Pons (tissue), 1 donor: ENCODE results near the gene MT1M.

ENCODE experiments used
- DNase-seq: peaks from one replicate; pipeline ENCODE4 v3.0.0-alpha.2; 2016; ENCODE audit warnings: low spot score

The MT1M gene

DNA sequence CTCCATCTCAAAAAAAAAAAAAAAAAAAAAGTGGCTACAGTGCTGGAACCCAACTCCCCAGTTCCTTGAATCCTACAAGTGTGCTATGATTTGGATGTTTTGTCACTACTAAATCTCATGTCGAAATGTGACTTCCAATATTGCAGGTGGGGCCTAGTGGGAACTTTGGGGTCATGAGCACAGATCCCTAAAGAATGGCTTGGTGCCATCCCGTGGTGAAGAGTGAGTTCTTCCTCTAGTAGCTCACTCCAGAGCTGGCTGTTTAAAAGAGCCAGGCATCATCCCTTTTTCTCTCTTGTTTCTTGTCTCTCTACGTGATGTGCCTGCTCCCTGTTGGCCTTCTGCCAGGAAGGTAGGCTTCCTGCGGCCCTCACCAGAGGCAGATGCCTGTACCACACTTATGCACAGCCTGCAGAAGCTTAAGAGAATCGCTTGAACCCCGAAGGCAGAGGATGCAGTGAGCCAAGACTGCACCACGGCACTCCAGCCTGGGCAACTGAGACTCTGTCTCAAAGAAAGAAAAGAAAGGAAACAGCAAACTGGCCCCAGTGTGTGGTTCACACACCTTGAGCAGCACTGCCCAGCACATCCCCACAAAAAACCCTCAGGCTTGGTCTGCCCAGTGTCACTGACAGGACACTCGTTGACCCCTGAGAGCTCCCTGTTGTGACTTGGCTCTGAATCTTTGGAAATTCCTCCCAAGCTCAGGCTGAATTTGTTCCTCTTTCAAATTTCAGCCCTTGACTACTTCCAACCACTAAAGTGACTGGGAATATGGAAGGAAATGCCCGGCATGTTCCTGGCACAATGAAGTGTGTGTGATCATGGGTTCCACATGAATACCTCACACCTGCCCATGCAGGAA, 3.7 kb upstream of the MT1M start:
- DNase-seq, result no peak

DNA sequence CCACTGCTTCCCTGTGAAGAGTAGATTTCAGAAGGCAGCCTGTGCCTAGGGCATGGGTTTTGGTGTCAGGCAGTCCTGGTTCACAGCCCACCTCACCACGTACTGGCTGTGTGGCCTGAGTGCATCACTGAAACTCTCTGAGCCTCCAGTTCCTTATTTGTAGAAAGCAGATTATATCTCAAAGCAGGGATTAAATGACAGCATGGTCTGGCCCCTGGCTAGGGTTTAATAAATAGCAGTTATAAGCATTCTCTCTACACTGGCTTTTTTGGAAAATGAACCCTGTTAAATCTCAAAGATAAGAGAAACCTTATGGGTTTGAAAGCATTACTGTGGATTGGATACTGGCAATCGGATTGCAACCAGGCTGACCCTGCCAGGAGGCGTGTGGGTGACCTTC, 2.9 kb upstream of the MT1M start:
- no peak for DNase-seq

DNA sequence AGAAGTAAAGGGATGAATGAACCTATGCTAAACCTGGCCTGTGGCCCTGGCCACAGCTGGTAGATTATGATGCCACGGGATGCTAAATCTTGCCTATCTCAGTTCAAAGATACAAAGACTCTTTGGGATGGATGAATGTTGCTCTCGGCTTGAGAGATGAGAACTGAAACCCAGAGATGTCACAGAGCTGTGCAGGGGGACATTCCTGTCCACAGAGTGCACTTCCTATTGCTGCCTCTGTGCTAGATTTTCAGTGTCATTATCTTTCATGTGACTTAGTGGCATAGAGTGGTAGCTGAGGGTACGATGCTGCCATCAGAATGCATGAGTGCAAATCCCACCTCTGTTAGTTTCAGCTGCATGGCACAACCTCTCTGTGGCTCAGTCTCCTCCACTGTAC, 2.3 kb upstream of the MT1M start:
- no peak for DNase-seq

DNA sequence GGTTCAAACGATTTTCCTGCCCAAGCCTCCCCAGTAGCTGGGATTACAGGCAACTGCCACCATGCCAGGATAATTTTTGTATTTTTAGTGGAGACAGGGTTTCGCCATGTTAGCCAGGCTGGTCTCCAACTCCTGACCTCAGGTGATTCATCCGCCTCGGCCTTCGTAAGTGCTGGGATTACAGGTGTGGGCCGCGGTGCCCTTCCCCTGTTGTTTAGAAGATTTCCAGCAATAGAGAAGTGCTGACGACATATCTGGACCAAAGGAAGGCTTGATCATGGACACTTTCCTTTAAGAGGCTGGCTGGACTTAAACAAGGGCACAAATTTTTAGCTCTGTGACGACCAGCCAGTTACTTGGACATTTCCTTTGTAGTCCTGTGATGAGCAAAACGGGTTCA, 1.3 kb upstream of the MT1M start:
- DNase-seq, result no peak

DNA sequence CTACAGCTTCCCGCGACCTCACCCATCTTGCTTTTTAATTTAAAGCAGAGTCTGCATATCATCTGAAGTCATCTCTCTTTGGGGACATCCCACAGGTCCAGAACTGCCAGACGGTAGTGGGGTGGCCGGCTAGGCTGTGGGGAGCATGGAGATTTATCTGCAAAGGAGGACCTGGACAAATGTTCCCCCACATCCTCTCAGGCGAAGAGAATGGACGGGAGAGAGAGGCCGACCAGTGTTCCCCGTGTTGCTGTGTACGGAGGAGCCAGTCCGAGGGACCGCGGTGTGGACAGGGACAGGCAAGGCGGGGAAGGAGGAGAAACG, 665 bp upstream of the MT1M start:
- DNase-seq, result no peak

DNA sequence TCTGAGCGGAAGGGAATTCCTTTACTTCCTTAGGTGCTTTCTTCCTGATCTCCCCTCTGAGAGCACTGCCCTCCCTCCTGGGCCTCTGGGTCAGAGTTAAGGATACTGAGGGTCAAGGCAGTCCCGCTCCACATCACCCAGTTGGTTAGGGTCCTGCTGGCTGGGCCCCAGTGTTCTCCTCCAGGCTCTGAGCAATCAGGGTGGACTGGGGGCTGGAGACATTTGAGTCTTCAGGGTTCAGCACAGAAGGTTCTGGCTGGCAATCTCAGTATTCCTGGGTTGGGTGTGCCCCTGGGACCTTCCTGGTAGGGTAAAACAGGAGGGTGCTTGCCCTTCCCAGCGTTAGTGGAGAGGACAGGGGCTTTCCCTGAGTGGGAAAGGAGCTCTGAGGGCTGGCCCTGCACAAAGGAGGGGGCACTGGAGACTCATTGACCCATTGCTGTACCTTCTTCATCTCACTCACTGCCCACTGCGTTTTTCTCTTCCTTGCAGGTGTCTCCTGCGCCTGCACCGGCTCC, 448 bp downstream of the MT1M start:
- DNase-seq, result no peak

DNA sequence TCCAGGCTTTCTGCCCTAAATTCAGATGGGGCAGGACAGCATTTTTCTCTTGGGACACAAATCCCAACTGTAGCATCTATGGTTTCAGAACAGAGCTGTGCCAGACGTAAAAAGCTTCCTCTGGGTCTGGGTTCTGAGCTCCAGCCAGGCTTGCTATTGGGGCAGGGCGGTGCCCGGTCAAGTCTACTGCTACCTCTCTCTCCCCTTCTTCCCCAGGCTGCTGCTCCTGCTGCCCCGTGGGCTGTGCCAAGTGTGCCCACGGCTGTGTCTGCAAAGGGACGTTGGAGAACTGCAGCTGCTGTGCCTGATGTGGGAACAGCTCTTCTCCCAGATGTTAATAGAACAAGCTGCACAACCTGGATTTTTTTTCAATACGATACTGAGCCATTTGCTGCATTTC, 1.1 kb downstream of the MT1M start:
- DNase-seq, result no peak

DNA sequence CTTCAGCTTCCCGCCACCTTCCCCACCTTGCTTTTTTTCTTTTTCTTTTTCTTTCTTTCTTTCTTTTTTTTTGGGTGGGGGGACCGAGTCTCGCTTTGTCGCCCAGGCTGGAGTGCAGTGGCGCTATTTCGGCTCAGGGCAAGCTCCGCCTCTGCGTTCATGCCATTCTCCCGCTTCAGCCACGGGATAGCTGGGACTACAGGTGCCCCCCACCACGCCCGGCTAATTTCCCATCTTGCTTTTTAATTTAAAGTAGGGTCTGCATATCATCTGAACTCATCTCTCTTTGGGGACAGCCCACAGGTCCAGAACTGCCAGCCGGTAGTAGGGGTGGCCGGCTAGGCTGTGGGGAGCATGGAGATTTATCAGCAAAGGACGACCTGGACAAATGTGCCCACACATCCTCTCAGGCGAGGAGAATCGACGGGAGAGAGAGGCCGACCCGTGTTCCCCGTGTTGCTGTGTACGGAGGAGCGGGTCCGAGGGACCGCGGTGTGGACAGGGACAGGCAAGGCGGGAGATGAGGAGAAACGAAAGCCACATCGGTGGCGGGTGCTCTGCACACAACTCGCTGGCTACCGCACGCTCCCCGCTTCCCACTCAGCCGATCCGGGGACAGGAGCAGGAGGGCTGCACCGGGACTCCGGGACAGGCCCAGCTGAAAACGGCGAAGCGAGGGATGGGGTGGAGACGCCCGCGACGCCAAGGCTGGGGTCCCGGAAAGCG, 2.4 kb downstream of the MT1M start:
- DNase-seq, result no peak

DNA sequence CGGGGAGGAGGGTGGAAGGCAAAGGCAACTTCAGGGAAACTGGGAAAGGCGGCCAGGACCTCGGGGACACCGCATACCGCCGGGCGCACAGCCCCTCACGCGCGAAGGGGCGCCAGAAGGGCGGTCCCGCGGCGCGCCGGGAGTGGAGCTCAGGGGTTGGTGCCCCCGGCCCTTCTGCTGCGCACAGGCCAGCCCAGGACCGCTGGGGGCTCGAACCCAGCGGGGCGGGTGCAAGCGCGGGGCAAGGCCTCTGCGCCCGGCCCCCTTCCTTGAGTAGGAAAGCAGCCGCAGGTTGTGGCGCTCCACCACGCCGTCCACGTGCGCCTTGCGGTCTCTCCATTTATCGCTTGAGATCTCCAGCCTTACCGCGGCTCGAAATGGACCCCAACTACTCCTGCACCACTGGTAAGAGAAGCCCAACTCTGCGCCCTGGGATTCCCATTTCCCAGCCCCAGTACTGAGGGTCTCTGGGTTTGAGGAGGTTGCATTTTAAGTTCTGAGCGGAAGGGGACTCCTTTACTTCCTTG, 3.0 kb downstream of the MT1M start:
- no peak for DNase-seq

DNA sequence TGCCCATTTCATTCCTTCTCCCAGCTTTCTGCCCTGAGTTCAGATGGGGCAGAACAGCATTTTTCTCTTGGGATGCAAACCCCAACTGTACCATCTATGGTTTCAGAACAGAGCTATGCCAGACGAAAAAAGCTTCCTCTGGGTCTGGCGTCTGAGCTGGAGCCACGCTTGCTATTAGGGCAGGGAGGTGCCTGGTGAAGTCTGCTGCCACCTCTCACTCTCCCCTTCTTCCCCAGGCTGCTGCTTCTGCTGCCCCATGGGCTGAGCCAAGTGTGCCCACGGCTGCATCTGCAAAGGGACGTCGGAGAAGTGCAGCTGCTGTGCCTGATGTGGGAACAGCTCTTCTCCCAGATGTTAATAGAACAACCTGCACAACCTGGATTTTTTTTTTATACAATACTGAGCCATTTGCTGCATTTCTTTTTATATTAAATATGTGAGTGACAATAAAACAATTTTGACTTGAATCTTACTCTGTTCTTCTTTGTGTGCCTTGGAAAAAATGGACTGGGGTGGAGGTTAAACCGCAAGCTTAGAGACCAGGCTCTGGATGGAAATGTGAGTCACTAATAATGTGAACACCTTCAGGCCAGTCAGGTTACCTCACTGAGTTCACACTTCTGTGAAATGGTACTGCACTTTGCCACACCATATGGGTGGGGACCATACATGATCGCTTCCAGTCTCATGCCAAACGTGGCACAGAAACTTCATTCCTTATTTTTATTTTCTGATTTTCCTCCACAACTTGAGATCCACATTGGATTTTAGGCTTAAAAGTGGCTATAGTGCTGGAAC, 4.4 kb downstream of the MT1M start:
- DNase-seq, result no peak

DNA sequence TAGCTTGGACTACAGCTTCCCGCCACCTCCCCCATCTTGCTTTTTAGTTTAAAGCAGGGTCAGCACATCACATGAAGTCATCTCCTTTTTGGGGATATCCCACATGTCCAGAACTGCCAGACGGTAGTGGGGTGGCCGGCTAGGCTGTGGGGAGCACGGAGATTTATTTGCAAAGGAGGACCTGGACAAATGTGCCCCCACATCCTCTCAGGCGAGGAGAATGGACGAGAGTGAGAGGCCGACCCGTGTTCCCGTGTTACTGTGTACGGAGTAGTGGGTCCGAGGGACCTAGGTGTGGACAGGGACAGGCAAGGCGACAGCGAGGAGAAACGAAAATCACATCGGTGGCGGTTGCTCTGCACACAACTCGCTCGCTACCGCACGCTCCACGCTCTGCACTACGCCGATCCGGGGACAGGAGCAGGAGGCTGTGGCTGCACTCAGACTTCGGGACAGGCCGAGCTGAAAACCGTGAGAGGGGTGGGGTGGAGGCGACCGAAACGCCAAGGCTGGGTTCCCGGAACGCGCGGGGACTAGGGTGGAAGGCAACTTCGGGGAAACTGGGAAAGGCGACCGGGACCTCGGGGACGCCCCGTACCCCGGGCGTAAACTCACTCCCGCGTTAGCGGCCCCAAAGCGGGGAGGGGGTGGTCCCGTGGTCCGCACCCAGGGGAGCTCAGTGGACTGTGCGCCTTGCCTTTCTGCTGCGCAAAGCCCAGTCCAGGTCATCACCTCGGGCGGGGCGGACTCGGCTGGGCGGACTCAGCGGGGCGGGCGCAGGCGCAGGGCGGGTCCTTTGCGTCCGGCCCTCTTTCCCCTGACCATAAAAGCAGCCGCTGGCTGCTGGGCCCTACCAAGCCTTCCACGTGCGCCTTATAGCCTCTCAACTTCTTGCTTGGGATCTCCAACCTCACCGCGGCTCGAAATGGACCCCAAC, 5.6 kb downstream of the MT1M start, which contains the start of gene MT1A:
Gene MT1A, plus strand, starts transcription at position 853 of the 937 bp plus-strand sequence. Its CDS starts 73 bp downstream, at position 926.
- no peak for DNase-seq

DNA sequence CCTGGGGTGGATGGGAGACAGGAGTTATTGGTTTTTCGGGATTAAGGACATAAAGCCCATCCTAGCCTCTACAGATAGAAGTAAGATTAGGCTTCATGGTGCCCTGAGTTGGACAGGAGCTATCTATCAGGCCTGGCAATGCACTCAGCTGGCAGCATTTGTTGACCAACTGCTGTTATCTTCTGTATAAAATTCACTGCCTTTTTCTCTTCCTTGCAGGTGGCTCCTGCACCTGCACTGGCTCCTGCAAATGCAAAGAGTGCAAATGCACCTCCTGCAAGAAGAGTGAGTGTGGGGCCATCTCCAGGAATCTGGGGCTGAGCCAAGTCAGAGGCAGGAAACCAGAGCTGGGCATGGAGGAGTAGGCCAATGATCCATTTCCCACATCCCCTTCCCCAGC, 6.6 kb downstream of the MT1M start:
- no peak for DNase-seq

DNA sequence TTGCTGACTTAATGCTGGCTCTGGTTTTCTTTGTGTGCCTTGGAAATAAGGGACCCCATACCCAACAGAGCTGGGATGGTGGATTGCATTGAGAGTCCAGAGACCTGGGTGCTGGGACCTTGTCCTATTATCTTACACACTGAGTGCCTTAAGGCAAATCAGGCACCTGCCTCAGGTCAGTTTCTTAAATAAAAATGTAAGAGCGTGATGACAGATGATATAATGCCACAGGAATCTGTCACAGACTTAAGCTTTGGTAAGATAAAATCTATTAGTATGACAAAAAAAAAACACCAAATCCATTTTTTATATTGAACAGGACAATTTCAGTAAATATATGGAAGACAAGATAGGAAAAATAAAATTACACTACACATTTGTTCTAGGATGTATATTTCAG, 7.6 kb downstream of the MT1M start:
- no peak for DNase-seq

DNA sequence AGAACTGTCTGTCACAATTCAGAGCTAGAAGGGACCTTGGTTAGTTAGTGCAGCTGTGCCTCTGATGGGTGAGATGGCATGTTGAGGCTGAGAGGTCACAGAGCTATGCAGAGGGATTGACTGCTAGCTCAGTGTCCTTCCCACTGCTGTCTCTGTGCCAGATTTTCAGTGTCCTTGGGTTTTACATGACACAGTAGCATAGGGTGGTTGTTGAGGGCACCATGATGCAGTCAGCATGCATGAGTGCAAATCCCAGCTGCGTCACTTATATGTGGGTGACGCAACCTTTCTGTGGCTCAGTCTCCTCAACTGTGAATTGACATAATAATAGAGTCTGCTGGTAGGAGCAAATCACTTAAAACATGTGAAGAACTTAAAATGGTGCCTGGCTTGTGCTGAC, 8.7 kb downstream of the MT1M start:
- no peak for DNase-seq

DNA sequence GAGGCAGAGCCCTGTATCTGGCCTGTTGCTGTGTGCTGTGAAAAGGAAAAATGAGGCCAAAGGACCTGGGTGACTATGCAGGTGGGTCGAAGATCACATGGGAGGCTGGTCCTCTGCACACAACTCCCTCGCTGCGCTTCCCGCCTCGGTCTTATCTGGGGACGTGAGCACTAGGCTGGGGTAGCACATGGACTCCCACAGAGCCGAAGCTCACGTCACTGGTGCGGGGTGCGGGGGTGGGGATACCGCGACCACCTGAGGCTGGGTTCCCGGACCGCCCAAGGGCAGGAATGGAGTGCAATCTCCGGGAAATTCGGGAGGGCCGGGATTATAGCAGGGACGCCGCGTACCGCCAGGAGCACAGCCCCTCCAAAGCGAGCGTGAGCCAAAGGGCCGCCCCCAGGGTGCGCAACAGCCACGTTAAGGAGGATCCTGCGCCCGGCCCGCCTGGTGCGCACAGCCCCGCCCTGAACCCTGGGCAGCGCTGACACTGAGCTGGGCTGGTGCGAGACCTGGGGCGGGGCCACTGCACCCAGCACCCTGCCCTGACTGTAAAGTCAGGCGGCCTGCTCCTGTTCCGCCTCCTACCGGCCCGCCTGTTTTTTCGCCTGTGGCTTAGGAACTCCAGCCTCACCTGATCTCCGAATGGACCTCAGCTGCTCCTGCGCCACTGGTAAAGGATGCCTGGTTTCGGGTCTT, 10.8 kb downstream of the MT1M start:
- DNase-seq, result no peak

DNA sequence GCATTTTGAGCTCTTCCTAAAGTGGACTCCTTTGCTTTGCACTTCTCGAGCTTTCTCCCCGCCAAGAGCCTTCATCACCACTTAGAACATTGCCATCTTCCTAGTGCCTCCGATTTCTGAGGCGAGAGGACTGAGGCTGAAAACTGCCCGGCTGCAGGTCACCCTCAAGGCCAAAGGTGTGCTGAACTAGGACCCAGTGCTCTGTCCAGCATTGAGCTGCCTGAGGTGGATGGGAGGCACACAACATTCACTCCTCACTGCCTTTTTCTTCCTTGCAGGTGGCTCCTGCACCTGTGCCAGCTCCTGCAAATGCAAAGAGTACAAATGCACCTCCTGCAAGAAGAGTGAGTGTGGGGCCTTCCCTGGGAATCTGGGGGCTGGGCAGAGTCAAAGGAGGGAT, 11.4 kb downstream of the MT1M start:
- DNase-seq, result no peak

DNA sequence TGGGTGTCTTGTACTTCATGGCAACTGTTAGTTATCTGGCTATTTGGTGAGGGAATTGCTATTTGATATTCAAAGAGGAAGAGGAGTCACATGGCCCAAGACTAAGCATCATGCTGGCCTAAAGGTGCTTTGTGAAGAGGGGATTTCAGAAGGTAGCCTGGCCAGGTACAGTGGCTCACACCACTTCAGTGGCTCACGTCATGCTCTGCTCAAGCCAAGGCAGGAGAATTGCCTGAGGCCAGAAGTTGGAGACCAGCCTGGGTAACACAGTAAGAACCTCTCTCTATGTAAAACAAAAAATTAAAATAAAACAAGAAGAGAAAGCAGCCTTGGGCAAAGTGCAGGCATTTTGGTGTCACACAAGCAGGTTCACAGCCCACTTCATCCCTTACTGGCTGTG, 12.9 kb downstream of the MT1M start:
- DNase-seq, result no peak

DNA sequence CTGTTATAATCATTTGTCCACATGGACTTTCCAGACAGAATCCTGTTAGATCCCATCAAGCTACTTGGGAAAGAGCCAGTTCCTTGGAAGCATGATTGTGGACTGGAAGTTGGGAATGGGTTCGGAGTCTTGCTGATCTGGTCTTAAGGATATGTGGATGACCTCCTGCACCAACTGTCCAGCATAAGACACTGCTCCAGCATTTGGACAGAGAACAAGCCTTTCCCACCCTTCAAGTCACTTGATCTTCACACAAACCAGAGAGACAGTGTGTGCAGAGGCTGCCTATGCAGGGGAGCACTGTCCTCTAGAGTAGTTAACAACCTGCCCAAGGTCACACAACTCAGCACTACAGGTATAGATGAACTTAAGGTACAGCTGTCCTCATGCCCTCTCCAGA, 13.4 kb downstream of the MT1M start:
- no peak for DNase-seq

DNA sequence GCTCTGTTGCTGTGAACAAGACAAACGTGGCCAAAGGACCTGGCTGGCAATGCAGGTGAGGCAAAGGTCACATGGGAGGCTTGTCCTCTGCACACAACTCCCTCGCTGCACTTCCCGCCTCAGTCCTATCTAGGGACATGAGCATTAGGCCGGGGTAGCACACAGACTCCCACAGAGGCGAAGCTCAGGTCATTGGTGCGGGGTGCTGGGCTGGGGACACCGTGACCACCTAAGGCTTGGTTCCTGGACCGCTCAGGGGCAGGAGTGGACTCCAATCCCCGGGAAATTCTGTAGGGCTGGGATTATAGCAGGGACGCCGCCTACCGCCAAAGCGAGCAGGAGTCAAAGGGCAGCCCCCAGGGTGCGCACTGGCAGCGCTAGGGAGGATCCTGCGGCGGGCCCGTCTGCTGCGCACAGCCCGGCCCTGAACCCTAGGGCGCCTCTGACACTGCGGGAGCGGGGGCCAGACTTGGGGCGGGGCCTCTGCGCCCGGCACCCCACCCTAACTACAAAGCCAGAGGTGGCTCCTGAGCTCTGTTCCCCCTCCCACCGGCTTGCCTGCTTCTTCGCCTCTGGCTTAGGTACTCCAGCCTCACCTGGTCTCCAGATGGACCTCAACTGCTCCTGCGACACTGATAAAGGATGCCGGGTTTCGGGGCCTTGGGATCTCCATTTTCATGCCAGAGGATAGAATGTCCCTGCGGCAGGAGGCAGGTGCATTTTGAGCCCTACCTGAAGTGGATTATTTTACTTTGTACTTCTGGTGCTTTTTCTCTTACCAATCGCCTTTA, 15.4 kb downstream of the MT1M start:
- no peak for DNase-seq

DNA sequence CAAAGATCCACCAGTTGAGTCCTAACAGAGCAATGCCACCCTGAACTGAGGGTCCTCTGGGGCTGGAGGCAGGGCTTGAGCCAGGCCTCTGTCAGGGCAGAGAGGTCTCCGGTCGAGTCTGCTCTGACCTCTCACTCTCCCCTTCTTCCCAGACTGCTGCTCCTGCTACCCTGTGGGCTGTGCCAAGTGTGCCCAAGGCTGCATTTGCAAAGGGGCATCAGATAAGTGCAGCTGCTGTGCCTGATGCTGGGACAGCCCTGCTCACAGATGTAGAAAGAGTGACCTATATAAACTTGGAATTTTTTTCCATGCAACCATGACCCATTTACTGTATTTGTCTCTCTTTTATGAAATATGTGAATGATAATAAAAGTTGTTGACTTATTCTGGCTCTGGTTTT, 16.8 kb downstream of the MT1M start:
- no peak for DNase-seq
